ENCODE results near the gene PINK1.
"Not testable (repeated sequence)": the region's sequence is repeated elsewhere in the genome, so short reads cannot be mapped to it uniquely, and the experiment has no call there.

The PINK1 gene

DNA sequence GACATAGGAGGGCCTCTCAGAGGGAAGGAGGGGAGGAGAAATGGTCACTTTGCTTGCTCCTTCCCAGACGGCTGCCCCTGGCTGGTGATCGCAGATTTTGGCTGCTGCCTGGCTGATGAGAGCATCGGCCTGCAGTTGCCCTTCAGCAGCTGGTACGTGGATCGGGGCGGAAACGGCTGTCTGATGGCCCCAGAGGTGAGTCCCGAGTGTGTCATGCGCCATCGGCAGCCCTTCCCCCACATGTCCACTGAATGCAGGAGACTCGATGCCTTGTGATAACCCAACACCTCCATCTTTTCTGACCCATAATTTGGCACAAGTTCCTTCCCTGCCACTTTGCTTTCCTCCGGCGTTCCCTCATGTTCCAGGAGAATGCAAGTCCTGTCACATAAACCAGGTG is 15.2 kb downstream of the PINK1 start:
- no peak for DNase-seq

DNA sequence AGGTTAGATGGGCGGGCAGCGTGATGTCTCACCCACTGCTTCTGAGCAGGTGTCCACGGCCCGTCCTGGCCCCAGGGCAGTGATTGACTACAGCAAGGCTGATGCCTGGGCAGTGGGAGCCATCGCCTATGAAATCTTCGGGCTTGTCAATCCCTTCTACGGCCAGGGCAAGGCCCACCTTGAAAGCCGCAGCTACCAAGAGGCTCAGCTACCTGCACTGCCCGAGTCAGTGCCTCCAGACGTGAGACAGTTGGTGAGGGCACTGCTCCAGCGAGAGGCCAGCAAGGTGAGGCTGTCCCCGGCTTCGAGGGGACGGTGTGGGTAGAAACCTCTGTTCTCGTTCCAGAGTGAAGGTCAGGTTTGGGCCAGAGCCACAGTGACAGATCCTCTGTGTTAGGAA is 15.7 kb downstream of the PINK1 start:
- DNase-seq, result no peak

DNA sequence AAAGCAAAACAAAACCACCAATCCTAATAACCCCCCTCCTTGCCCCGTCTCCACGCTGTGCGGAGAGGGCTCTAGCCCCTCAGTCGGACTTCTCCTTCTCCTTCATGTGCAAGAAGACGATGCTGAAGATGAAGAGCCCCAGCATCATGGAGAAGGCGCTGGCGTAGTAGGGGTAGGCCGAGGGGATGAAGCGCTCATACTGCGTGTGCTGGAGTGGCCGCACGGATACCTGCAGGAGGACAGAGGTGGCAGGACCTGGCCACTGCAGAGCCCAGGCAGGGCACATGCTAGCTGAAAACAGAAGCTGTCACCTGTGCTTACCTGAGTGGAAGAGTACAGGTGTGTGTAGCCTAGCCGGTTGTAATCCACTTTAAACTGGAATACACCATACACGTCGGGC is 19.0 kb downstream of the PINK1 start:
- DNase-seq, result no peak

DNA sequence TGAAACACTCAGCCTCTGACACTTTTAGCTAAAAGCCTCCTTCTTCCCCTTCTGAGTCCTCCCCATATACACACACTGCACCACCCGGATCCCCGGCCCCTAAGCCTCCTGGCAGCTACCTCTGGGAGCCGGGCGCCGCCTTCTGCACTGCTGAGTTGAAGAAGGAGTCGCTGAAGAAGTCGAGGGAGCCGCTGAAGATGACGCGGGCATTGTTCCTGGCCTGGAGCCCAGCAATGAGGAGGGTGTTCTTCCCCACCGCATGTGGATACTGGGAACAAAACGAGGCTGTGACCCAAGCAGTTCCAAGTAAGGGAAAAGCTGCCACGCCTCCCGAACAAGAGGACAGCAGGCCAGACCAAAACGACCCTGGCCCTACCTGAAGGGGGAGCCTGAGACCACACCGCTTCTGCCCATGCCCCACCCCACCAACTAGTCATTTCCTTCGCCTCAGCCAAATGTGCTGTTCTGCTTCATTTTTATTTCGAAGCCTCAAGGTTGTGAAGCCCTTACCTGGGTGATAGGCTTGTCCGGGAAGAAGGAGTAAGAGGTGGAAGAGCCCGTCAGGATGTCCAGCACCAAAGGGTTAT is 20.9 kb downstream of the PINK1 start:
- DNase-seq, result no peak

DNA sequence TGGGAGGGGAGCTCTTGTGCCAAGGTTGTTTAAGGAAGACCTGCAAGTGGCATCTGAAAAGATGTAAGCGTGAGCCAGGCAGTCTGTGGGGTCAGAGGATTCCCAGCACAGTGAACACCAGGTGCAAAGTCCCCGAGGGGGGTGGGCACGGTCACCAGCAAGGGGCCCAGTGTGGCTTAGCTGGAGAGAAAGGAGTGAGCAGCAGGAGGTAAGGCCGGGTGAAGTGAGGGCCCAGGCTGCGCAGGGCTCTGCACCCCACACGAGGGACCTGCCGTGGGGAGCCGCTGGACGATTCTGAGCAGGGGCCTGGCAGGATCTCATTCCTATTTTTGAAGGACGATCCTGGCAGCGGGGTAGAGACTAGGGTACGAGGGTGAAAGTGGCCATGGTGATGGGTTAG is 23.8 kb downstream of the PINK1 start:
- DNase-seq, result no peak

DNA sequence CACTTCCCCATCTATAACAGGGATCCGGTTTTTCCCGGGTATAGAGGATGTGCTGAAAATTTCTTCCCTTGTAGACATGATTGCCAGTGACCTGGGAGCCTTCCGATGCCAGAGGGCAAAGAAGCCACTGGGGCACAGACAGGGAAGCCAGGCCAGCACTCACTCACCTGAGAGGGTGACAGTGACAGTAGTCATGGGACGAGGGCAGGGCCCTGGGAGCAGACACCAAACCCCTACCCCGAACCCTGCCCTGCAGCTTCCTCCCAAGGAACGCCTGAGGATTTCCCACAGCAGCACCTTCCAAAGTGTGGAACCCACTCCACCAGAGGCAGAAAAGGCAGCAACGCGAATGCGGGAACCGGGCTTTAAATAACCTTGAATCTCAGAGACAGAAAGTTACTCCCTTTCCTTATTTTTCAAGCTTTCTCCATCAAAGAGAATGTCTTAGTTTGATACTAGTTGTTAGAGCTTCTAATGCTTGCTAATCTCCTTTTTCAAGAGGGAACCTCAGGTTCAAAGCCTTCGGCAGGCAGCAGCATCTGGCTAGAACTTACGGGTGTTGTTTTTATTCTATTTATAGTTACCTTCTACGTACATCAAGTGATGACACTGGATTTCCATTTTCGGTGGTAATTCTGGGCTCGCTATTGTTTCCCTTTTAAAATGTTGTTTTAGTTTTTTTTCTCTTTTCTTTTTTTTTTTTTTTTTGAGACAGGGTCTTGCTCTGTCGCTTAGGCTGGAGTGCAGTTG is 25.1 kb downstream of the PINK1 start:
- no peak for DNase-seq

DNA sequence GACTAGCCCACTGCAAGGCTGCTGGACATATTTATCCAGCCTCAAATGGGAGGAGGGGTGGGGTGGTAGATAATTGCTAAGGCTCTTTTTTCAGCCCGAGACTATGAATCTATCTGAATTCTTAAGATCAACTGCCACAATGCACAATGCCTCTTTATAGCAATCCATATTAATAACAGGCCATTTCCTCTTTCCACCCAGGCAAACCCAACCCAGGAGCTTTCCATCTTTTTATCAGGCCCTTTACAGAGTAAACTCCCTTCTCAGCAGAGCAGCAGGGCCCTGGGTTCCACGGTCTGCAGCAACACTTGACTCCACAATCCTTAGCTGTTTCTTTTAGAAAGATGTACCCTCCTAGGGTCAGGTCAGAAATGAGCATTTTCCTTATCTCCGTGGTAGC is 27.1 kb downstream of the PINK1 start:
- DNase-seq, result no peak

DNA sequence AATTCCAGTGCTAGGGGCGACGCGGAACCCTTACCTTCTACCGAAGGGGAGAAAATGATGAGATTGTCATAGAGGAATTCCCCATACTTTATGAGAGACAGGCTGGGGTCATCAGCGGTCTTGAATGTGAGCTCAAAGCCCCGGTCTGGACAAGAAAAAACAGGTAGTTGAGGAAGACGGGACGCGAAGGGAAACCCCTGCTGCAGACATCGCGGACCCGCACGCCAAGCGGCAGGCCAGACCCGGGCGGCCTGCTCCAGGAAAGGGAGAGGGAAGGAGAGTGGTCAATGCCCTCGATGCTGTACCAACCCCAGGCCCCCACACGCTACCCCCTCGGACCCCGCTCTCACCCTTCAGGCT is 27.6 kb downstream of the PINK1 start:
- no peak for DNase-seq

DNA sequence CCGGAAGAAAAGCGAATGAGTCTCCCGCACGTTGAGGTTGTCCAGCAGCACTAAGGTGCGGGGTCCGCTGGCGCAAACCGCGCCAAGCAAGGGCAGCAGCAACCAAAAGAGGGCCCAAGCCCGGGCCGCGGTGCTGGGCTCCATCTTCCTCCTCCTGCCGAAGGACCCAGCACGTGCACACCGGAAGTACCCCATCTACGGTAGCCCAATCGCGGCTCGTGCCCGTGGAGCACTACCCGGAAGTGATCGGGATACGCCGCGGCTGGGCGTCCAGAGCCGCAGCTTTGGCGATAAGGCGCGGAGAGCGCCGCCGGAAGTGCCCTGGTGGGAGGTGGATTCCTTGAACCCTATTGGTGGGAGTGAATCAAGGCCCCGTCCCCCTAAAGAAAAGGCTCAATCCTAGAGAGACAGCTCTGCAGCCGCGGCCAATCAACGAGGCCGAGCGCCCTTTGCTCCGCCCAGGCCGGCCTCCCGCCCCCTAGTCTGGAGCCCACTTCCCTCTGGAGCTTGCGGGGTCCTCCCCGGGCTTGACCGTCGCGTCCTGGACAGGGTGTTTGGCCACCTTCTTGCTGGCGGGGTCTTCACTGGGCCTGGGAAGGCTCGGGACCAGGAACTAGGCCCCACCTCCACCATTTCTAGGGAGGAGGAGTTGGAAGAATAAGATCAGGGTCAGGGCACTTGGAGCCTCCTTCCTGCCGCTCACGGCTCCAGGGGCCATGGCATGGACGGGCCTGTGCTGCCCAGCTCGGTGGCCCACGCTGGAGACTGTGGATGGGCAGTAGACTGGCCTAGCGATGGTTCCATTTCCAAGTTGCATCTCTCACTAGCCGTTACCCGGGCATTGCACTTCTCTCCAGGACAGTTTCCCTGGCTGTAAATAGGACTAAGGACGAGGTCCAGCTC is 28.2 kb downstream of the PINK1 start, which contains the start of gene DDOST:
TSS of gene DDOST (minus strand) at position 163 of the 903 bp plus-strand sequence. CDS start at position 144, 19 bp downstream.
- DNase-seq, result peak; percentile 96

DNA sequence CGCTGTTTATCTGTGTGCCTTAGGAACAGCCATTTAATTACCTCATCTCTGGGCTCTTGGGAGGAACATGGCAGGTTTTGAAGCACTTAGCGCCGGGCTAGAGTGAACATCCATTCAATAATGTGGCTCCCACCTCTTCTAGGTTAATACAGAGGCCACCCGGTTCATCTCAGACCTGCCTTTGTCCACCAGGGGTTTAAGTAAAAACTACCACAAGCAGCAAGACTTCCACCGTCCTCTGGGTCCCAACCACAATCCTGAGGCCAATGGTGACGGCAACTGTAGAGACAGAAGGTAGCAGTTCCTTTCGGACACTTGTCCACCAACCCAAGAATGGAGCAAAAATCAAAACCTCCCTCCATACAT is 28.8 kb downstream of the PINK1 start:
- DNase-seq, result no peak

DNA sequence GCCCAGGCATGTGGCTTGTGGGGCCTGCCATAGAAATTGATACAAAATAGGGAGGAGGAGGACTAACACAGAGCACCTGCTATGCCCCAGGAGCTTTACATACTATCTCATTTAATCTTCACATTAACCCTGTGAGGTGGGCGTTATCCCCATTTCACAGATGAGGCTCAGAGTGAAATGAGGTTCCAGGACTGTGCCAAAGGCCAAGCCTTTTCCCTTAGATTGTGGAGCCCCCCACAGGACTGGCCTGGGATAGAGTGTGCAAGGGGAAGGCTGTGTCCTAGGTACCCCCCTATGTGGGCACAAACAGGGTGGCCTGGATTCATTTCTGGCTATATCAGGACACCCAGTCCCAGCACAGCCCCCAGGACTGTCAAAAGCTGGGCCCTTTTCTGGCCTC is 30.1 kb downstream of the PINK1 start:
- DNase-seq, result no peak

DNA sequence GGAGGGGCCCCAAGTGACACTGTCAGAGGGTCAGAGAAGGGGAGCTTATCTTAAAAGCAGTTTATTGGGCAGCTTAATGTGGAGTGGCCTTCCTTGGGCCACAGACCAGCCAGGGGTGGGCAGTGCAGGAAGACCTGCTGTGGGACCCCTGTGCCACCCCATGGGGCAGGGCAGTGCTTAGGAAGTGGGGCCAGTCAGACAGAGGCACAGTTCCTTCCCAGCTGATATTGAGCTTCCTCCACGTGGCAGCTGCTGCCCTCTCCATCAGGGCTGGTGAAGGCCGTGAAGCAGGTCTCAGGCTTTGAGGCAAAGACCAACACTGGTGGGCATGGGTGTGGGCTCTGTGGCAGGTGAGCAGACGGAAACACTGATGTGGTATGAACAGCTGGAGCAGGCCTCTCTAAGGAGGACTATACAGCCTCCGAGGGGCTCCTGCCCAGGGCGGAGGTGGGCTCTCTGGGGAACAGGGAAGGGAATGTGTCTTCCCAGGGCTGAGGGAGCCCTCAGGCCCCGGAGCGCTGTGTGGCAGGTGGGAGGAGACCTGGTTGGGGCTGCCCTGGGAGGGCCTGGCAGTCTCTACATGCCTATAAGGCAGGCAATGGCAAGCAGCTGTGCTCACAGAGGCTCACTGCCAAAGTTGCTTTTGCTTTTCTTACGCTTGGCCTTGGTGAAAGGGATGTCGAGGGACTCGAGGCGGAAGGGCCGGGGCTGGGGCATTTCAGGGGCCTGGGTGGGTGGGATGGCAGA is 30.9 kb downstream of the PINK1 start:
- no peak for DNase-seq

DNA sequence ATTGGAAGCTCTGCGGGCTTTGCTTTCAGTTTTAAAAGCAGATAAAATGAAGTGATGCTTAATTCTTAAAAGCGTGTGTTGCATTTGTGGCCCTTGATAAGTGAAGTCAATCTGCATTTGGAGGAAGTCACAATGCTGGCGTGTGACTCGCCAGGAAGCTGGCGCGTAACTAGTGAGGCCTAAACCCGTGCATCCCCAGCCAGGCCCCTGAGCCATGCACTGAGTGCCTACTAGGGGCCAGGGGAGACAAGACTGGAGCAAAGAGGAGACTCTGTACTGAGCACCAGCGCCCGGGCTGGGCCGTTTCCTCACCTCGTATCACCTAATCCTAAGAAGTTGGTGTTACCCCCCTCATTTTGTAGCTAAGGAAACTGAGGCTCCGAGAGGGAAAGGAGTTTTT is 32.5 kb downstream of the PINK1 start:
- no peak for DNase-seq

DNA sequence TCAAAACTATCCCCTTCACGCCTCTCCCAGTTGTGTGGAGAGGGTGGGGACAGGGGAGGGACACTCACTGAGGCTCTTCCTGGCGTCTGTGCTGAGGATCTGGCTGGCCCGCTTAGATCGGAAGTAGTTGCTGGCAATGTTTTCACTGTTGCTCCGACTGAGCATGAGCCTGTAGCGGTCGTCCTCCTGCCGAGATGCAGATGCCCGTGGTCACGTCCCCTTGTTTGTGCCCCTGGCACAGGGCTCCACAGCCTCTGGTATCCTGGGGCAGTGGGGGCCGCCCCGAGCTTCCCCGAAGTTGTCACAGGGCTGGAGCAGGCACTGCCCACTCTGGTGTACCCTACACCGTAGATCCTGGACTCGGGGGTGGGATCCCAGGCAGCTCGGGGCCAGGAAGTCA is 32.9 kb downstream of the PINK1 start:
- DNase-seq, result no peak

DNA sequence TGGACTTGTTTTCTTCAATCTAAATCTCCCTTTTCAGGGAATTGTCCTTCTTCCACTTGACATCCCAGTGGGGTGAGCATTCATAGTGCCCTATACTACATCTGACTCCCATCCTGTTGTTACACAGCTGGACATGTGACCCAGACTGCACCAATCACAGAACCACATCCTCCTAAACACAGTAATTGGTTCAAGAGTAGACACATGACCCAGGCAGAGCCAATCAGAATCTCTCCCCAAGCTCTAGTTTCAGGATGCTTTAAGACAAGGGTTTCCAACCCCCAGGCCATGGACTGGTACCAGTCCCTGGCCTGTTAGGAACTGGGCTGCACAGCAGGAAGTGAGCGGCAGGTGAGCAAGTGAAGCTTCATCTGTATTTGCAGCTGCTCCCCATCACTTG is 33.5 kb downstream of the PINK1 start:
- DNase-seq, result no peak

DNA sequence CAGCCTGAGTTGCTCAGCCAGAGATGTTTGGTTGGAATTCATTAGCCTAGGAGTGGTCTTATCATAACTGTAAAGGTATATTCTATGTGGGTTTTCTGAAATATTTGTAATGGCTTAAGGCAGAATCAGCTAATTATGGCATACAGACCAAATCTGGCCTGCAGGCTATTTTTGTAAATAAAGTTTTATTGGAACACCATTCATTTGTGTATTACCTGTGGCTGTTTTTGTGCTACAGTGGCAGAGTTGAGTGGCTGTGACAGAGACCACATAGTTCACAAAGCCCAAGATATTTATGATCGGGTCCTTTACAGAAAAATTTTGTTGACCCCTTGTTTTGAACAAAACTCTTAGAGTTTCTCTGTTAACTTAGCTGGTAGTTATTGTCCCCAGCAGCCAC is 35.3 kb downstream of the PINK1 start:
- no peak for DNase-seq

DNA sequence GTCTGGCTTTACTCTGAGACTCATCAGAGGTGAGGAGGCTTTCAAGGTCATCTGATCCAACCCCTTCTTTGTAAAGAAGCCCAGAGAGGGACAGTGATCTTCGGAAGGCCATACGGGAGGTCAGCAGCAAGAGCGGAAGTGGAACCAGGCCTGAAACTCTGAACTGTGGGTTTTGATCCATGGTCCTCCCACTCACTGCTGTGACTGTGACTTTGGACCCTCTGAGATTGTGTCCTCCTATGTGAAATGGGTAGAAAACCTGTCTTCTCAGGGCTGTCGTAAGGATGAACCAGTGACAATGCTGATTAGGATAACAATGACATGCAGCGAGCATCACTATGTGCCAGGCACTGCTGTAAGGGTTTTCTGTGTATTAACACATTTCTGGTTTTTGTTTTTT is 37.7 kb downstream of the PINK1 start:
- DNase-seq, result no peak

DNA sequence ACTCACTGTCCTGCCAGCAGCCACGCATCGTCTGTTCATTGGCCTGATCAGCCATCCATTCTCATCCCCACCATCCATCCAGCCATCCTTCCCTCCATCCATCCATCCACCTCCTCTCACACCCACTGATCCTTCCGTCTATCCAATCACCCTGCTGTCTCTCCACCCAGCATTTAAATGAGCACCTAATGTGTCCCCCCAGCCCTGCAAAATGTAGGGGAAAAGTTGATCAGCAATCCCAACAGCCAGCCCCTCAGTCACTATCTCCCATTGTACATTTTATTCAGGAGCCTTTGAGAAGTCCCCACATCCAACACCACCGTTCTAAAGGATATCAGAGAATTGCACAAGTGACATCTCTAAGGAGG is 39.0 kb downstream of the PINK1 start:
- DNase-seq, result no peak

DNA sequence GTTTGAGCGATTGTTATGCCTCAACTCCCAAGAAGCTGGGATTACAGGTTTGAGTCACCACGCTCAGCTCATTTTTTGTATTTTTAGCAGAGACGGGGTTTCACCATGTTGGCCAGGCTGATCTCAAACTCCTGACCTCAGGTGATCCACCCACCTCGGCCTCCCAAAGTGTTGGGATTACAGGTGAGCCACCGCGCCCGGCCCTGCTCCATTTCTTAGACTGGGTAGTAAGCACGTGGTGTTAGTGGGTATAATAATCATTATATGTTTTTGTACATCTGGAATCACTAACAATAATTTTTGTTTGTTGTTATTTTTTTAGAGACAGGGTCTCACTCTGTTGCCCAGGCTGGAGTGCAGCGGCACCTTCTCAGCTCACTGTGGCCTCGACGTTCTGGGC is 40.4 kb downstream of the PINK1 start:
- DNase-seq, result not testable (repeated sequence)

DNA sequence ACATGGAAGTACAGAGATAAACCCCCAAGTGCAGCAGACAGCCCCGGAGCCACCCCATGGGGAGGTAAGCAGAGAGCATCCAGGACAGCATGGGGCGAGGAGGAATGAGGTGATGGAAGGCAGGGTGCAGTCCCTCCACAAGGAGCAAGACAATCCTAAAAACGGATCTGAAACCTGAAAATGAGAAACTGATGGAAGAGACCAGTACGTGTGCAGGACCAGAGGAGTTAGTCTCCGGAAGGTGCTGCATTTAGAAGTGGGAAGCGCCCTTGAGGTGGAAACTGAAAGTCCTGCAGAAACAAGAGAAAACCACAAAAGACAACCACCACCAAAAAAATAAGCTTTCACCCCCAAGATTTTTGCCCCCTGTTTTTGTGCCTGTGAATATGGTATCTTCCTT is 45.3 kb downstream of the PINK1 start:
- no peak for DNase-seq

DNA sequence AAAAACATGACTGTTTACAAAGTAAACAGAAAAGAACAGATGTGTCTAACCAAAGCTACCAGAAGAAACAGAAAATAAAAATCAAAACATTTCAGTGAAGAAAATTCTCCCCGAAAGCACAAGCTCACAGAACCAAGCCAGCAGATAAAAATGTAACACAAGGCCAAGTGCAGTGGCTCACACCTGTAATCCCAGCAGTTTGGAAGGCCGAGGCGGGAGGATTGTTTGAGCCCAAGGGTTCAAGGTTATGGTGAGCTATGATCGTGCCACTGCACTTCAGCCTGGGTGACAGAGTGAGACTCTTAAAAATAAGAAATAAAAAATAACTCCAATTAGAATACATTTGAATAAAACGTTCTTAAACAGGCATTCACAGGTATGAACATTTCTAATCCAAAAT is 47.0 kb downstream of the PINK1 start:
- DNase-seq, result no peak

DNA sequence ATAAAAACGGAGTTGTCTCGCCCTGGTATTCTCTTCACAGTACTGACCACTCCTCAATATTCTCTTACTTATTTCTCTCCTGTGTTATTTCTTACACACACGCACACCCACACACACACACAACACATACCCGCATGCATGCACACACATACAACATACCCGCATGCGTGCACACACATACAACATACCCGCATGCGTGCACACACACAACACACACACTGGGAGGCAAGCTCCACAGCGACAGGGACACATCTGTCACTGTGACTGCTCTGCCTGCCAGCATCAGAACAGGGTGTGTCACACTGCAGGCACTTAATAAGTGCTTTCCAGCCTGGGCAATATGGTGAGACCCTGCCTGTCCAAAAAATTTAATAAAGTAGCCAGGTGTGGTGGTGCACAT is 48.7 kb downstream of the PINK1 start:
- no peak for DNase-seq

DNA sequence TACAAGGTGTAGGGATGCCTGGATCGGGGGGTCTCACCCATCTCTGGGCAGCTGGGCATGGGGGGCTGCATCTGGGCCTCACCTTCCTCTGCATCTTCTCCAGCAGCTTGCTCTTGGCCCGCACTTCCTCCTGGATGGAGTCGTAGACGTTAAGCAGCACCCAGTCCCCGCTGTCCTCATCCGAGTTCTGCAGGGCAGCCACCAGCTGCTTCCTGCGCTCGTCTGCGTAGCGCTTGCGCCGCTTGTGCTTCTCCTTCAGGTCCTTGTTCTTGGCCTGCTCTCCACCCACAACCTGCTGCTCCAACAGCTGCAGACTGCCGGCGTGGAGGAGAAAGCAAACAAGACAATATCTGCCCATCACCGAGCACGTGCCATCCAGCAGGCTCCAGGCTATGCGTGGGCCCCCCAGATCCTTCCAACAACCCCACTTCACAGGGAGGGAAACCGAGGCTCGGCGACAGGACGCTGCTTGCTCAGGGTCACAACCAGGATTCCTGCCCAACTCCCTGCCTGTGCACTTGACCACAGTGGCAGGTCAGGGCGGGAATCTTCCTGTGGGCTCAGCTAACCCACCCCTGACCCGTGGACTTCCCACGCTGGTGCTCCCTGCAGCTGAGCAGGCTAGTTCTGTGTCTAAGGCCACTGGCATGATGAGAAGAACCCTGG is 49.4 kb downstream of the PINK1 start:
- DNase-seq, result no peak

All from NCI-H2107 (cell line).